ENCODE data around the gene TAX1BP1. TPM values are rescaled to one million over a fixed set of nuclear protein-coding genes. Genes with fewer than 3 reads are reported as not detected.

Gene TAX1BP1
- polyA plus RNA-seq, 1 donor from 2014 or later = 115 TPM

DNA sequence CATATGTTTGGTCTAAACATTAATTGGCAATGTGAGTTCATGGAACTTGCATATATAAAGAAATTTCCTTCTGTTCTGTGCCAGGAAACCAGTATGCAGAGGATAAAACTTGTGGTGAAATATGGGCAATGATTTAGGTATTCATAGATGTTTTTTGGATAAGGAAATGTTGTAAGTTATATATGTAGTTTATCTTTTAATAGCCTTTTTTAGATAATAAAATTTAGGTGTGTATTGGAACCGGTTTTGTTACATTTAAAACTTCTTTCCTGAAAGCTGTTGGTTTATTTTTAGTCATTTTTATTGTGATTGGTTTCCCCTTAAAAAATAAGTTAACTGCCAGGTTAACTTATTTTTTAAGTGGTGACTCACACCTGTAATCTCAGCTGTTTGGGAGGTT, 22.1 kb downstream of the TAX1BP1 start:
- H3K36me3 ChIP-seq (ENCODE audit: insufficient read depth, low read length) = peaks cover 11% of the 10 kb centered on the region

DNA sequence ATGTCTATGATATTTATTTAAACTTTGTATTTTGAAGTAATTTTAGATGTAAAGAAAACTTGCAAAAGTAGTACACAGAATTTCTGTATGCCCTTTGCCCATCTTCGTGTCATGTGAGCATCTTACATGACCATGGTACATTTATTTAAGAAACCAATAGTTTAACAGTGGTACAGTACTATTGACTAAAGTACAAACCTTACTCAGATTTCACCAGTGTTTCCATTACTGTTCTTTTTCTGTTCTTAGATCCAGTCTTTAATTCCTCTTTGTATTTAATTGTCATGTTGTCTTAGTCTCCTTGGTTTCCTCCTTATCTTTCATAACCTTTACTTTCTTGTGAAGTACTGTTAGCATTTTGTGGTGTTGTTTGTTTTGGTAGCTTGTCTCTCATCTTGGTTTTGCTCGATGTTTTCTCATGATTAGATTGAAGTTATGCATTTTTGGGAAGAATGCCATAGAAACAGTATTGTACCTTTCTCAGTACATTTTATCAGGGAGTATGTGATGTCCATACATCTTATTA, 24.1 kb downstream of the TAX1BP1 start:
- TF ChIP-seq, protein P1, sequence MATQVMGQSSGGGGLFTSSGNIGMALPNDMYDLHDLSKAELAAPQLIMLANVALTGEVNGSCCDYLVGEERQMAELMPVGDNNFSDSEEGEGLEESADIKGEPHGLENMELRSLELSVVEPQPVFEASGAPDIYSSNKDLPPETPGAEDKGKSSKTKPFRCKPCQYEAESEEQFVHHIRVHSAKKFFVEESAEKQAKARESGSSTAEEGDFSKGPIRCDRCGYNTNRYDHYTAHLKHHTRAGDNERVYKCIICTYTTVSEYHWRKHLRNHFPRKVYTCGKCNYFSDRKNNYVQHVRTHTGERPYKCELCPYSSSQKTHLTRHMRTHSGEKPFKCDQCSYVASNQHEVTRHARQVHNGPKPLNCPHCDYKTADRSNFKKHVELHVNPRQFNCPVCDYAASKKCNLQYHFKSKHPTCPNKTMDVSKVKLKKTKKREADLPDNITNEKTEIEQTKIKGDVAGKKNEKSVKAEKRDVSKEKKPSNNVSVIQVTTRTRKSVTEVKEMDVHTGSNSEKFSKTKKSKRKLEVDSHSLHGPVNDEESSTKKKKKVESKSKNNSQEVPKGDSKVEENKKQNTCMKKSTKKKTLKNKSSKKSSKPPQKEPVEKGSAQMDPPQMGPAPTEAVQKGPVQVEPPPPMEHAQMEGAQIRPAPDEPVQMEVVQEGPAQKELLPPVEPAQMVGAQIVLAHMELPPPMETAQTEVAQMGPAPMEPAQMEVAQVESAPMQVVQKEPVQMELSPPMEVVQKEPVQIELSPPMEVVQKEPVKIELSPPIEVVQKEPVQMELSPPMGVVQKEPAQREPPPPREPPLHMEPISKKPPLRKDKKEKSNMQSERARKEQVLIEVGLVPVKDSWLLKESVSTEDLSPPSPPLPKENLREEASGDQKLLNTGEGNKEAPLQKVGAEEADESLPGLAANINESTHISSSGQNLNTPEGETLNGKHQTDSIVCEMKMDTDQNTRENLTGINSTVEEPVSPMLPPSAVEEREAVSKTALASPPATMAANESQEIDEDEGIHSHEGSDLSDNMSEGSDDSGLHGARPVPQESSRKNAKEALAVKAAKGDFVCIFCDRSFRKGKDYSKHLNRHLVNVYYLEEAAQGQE (IDR thresholded peaks at IDR 0.05; ENCODE audit: borderline replicate concordance) = no peak
- TF ChIP-seq, protein P2, sequence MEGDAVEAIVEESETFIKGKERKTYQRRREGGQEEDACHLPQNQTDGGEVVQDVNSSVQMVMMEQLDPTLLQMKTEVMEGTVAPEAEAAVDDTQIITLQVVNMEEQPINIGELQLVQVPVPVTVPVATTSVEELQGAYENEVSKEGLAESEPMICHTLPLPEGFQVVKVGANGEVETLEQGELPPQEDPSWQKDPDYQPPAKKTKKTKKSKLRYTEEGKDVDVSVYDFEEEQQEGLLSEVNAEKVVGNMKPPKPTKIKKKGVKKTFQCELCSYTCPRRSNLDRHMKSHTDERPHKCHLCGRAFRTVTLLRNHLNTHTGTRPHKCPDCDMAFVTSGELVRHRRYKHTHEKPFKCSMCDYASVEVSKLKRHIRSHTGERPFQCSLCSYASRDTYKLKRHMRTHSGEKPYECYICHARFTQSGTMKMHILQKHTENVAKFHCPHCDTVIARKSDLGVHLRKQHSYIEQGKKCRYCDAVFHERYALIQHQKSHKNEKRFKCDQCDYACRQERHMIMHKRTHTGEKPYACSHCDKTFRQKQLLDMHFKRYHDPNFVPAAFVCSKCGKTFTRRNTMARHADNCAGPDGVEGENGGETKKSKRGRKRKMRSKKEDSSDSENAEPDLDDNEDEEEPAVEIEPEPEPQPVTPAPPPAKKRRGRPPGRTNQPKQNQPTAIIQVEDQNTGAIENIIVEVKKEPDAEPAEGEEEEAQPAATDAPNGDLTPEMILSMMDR (IDR thresholded peaks at IDR 0.05; ENCODE audit: poor library complexity, severe bottlenecking) = no peak
- TF ChIP-seq POLR2AphosphoS5 (IDR thresholded peaks at IDR 0.05) (no peak), TAF1 (IDR thresholded peaks at IDR 0.05; ENCODE audit: low read depth) (no peak), MXI1 (conservative IDR thresholded peaks at IDR 0.05; ENCODE audit: poor library complexity, severe bottlenecking) (no peak), EZH2 (IDR thresholded peaks at IDR 0.05; ENCODE audit: borderline replicate concordance, insufficient read depth, low read length, poor library complexity, severe bottlenecking) (no peak), EP300 (conservative IDR thresholded peaks at IDR 0.05; ENCODE audit: poor library complexity, severe bottlenecking) (no peak), SMC3 (conservative IDR thresholded peaks at IDR 0.05; ENCODE audit: poor library complexity) (no peak), RAD21 (conservative IDR thresholded peaks at IDR 0.05) (no peak)
- Histone ChIP-seq H3K4me3 (ENCODE audit: low read length) (no peak overlapping the region), H3K27me3 (ENCODE audit: insufficient read depth, low read depth, low read length) (no peaks in the 10 kb centered on the region), H4K20me1 (ENCODE audit: insufficient read depth) (no peaks in the 10 kb centered on the region), H3K9me3 (ENCODE audit: low read length) (no peaks in the 10 kb centered on the region), H3K79me2 (replicated peaks; ENCODE audit: insufficient read depth, low read length) (no peaks in the 10 kb centered on the region), H3K9ac (ENCODE audit: low read length) (no peak overlapping the region), H3K9me2 (ENCODE audit: insufficient read depth, low read length) (no peaks in the 10 kb centered on the region), H3K36me3 (ENCODE audit: insufficient read depth, low read length) (peaks cover 6% of the 10 kb centered on the region), H3K27ac (ENCODE audit: low read length) (no peak overlapping the region), H2AFZ (ENCODE audit: low read depth, low read length) (no peak overlapping the region), H3K4me2 (ENCODE audit: low read length) (no peak overlapping the region), H3F3A (ENCODE audit: insufficient read depth, low read length, poor library complexity, severe bottlenecking) (no peaks in the 10 kb centered on the region)

More for the DNA sequence above, 22.1 kb downstream of the TAX1BP1 start:
- no peaks in the 10 kb centered on the region for H4K20me1 ChIP-seq (ENCODE audit: insufficient read depth)
- no peak for TF ChIP-seq EZH2 (IDR thresholded peaks at IDR 0.05; ENCODE audit: borderline replicate concordance, insufficient read depth, low read length, poor library complexity, severe bottlenecking)
- no peak for TF ChIP-seq EP300 (conservative IDR thresholded peaks at IDR 0.05; ENCODE audit: poor library complexity, severe bottlenecking)
- no peak for TF ChIP-seq MXI1 (conservative IDR thresholded peaks at IDR 0.05; ENCODE audit: poor library complexity, severe bottlenecking)
- TF ChIP-seq TAF1 (IDR thresholded peaks at IDR 0.05; ENCODE audit: low read depth) = no peak
- TF ChIP-seq, protein P2 (IDR thresholded peaks at IDR 0.05; ENCODE audit: poor library complexity, severe bottlenecking) = no peak
- TF ChIP-seq POLR2AphosphoS5 (IDR thresholded peaks at IDR 0.05) = no peak
- no peak for TF ChIP-seq SMC3 (conservative IDR thresholded peaks at IDR 0.05; ENCODE audit: poor library complexity)
- TF ChIP-seq, protein P1 (IDR thresholded peaks at IDR 0.05; ENCODE audit: borderline replicate concordance) = no peak
- no peak for TF ChIP-seq RAD21 (conservative IDR thresholded peaks at IDR 0.05)
- no peaks in the 10 kb centered on the region for H3K9me3 ChIP-seq (ENCODE audit: low read length)
- no peak overlapping the region for H2AFZ ChIP-seq (ENCODE audit: low read depth, low read length)
- no peaks in the 10 kb centered on the region for H3F3A ChIP-seq (ENCODE audit: insufficient read depth, low read length, poor library complexity, severe bottlenecking)
- H3K79me2 ChIP-seq (replicated peaks; ENCODE audit: insufficient read depth, low read length) = no peaks in the 10 kb centered on the region
- H3K4me3 ChIP-seq (ENCODE audit: low read length) = no peak overlapping the region
- H3K27ac ChIP-seq (ENCODE audit: low read length) = no peak overlapping the region
- H3K9ac ChIP-seq (ENCODE audit: low read length) = no peak overlapping the region
- no peaks in the 10 kb centered on the region for H3K27me3 ChIP-seq (ENCODE audit: insufficient read depth, low read depth, low read length)
- H3K9me2 ChIP-seq (ENCODE audit: insufficient read depth, low read length) = no peaks in the 10 kb centered on the region
- no peak overlapping the region for H3K4me2 ChIP-seq (ENCODE audit: low read length)
